ENCODE measurements around the gene KCNK13.
"Not testable (repeated sequence)": the region's sequence is repeated elsewhere in the genome, so short reads cannot be mapped to it uniquely, and the experiment has no call there.

Gene KCNK13

DNA sequence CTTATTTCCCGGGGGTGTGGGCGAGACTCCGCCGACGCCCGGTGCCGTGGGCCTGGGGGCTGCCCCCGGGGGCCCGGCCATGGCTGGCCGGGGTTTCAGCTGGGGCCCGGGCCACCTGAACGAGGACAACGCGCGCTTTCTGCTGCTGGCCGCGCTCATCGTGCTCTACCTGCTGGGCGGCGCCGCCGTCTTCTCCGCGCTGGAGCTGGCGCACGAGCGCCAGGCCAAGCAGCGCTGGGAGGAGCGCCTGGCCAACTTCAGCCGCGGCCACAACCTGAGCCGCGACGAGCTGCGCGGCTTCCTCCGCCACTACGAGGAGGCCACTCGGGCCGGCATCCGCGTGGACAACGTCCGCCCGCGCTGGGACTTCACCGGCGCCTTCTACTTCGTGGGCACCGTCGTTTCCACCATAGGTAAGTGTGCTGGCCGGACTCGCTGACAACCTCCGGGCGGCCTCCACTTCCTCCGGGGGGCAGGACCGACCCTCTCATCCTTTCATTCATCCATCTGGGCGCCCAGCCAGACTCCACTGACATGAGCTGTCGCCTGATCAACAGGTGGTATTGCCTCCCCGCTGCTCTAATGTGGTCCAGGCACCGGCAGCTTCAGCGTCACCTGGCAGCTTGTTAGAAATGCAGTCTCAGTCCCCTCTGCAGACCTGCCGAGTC lies 467 bp downstream of the KCNK13 start:
- peak in 1 of 2 donors; percentile 24 for DNase-seq

DNA sequence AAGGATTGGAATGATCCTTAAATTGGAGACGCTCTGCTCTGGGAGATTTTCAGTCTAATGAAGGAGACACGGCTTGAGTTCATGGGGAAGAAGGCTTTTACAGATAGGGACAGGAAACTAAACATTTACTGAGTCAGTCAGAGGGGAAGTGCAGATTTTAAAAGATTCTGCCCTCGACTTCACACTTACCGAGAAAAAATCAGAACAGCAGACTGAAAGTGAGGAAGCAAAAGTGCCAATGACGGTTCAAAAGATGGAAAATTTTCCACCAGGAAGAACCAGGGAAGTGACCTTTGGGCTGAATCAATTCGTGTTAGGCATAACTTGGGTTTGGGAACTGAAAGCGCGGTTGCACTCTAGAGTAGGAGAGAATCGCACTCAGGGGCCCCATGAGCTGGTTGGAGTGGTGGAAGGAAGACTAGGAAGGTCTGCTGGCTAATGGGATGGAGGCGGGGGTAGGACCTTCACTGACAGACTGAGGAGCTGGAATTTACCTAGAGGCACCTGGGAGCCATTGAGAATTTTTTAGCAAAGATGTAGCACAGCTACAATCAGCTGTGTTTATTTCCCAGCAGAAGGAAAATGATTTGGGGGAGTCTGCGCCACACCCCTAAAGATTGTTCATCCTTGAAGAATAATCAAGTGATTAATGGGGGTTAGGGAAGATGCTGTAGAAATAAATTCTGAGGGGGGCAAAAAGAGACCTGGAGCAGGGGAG lies 1.2 kb downstream of the KCNK13 start:
- no peak for DNase-seq

DNA sequence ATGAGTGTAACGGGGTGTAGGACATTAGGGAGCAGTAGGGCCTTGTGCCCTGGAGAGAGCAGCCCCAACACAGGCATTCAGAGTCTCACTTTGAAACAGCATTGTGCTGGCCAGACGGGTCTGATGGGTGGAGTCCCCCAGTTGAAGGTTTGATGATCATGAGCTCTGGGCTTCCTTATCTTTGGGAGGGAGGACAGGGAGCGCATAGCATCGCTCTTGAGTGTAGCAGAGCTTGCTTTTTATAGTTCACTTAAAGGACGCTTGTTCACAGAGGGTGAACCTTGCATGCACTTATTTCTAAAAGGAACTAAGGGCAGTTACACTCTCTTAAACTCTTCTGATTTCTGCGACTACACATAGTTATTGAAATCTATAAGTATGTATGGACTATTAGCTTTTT lies 10.6 kb downstream of the KCNK13 start:
- DNase-seq = no peak

DNA sequence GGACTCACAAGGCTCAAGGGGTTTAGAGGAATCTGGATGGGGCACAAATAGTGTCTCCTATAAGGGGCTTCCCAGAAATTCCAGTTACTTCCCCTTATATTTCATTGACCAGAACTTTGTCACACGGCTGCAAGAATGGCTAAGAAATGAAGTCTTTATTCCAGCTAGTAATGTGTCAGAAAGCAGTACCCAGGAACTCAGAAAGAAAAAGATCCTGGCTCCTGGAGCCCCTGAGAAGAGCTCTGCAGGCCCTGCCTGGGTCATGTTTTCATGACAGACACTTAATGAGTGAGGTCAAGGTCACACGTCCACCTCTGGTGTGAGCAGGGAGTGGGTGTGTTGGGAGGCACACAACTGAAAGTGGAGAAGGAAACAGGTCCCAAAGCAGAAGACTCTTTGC lies 17.8 kb downstream of the KCNK13 start:
- DNase-seq = no peak

DNA sequence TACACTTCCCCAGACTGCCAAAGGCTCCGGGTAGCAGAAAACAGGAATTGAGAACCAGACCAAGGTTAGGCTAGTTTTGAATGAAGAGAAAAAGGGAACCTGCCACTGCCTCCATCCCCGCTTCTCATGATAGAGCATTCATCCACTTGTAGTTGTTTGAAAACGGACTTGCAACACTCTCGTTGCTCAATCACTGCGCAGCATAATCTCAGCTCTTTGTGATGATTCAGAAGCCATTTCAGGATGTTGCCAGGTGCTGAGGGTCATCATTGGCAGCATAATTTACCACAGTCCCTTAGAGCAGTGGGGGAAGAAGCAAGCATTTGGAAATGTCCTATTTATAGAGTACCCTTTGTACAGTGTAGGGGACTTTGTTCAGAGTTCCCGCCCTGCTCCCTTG lies 25.6 kb downstream of the KCNK13 start:
- DNase-seq = no peak

DNA sequence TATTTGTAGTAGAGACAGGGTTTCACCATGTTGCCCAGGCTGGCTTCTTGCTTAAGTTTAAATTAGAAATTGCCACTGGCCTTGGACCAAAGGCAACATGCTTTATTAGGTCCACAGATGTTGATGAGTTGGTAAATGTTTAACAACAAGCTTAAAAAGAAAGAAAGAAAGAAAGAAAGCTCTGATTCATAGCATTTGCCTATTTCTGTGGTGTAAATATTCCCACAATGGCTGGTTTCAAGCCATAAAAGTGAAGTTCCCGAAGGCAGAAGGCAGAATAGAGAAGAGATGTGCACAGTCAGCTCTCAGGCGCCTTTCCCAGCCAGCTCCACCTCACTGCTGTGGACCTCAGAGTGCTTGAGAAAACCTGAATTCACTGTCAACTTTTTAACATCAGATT lies 26.4 kb downstream of the KCNK13 start:
- DNase-seq = no peak

DNA sequence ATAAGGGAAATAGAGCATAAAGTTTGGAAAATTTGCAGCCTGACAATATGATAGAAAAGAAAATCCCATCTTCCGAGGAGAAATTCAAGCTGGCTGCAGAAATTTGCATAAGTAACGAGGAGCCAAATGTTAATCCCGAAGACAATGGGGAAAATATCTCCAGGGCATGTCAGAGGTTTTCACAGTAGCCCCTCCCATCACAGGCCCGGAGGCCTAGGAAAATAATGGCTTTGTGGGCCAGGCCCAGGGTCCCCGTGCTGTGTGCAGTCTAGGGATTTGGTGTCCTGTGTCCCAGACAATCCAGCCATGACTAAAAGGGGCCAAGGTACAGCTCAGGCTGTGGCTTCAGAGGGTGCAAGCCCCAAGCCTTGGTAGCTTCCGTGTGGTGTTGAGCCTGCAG lies 27.7 kb downstream of the KCNK13 start:
- DNase-seq = not testable (repeated sequence)

DNA sequence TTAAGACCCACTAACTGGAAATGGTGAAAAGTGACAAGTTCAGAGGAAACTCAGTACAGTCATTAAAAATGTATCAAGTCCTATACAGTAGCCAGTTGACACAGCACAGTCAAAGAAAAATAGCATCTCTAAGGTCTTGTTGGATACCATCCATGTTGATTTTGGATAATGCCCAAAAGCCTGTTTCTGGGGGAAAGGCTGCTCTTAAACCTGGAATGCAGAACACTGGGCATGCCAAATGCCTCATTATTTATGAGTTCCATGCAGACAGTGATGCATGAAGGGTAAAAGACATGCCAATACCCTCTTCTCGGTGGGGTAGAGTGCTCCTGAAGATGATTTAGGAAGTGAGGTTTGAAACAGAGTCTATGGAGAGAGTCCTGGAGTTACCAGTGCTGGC lies 29.6 kb downstream of the KCNK13 start:
- no peak for DNase-seq

DNA sequence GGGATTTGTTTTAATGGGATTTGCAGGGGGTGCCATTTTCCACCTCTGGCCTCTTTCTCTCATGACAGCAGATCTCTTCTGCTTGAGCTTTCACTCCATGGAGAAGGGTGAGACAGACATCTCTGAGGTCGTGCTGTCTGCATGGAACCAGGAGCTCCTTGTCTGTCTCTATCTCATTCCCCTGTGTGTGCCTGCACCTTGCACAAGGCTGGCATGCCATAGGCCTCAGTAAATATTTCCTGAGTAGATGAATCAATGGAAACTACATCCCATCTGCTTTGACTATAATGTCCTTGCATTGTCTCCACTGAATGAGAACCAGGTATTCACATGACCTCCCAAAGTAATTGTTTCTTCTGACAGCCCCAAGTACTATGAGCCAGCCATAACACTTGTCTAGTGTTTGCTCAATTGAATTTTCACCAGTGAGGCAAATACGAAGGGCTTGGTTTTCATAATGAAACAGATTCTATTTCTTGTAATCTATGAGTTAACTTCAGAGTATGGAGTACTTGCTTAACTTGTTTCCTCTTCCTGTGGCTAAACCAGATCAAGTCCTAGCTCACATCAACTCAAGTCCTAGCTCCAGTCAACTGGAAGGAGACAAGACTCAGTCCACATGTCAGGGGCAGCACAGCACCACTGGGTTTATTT lies 32.3 kb downstream of the KCNK13 start:
- no peak for DNase-seq

DNA sequence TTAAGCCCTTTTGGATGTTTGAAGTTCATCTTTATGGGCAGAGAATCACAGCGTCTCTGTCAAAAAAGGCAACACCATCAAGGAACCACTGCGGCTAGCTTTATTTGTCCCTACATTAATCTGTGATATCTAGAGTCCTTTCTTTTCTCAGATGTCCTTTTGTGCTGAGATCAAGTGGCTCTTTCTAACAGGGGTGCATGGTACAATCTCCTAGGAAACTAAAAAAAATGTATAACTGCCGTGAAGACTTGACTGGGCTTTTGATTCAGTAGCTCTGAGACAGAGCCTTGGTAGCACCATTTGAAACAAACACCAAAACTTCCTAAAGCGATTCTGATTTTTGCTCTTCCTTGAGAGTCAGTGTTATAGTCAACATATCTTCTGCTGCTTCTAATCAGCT lies 33.3 kb downstream of the KCNK13 start:
- DNase-seq = no peak

DNA sequence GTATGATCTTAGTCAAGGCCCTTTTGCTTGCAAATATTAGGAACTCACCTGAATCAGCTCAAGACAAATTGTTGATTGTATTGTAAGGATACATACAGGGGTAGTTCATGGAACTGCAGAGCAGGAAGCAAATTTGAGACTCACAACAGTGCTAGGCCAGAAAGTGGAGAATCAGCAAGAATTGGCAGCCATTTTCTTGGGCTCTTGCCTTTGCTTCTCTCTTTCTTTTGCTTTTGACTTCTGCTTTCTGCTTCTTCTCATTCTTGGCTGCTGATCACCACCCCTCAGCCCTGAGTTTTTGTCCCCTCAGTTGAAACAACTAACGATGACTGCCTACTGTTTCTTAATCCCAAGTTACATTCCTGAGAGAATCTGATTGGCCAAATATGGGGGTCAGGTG lies 34.8 kb downstream of the KCNK13 start:
- no peak for DNase-seq

DNA sequence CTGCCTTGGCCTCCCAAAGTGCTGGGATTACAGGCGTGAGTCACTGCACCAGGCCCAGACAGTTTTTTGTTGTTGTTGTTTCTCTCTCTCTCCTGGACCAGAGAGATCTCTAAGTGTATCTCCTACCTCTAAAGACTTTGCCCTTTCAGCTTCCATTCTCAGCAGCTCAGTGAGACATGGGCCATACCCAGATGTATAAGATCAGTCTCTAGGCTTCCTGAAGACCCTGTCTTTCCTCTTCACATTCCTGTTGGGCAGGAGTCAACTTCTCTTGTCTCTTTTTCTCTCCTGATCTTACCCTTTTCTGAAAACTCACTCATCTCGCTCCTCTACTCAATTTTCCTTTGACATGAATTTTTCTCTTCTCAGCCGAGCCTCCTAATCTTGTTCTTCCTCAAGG lies 42.0 kb downstream of the KCNK13 start:
- DNase-seq = no peak

DNA sequence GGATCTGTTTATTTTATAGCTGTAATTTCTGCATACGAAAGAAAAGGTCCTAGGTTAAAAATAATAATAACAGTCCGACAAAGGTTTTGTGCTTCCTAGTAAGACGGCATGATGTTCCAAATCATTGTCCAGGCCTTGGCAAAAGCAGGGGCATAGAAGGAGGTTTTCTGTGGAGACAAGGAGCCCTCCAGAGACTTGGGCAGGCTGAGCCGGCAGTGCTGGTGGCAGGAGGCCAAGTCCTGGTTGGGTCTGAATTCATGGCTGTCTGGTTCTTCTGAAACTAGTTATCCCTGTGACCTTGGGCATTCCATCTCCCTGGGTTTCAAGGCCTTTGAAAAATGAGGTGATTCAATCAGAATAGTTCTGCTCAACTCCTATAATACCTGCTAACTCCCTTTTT lies 44.0 kb downstream of the KCNK13 start:
- no peak for DNase-seq

DNA sequence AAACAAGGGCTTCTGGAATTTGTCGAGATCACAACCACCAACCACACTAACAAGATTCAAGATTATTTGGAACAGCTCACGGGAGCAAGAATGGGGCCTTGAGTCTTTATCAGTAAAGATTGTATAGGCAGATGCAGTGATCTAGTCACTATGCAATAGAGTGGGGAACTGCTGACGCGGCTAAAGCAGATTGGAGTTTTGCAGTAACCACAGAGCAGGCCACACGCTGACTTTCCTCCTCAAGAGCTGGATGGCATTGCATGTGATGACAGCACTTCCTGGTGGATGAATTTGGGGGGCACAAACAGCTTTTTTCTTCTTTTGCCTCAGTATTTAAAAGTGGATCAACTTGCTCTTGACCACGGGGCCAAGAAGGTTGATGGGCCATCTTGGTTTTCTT lies 46.0 kb downstream of the KCNK13 start:
- DNase-seq = no peak

DNA sequence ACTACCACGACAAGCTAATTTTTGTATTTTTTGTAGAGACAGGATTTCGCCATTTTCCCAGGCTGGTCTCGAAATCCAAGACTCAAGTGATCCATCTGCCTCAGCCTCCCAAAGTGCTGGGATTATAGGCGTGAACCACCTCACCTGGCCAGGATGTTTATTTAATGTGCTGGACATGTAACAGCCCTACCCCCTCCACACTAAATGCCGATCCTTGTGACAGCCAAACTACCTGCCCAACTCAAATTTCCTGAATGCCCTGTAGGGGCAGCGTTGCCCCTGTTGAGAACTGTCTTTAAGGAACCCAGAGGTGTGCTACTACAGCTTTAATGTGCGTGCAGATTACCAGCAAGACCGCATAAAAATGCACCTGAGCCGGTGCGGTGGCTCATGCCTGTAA lies 48.1 kb downstream of the KCNK13 start:
- no peak for DNase-seq

DNA sequence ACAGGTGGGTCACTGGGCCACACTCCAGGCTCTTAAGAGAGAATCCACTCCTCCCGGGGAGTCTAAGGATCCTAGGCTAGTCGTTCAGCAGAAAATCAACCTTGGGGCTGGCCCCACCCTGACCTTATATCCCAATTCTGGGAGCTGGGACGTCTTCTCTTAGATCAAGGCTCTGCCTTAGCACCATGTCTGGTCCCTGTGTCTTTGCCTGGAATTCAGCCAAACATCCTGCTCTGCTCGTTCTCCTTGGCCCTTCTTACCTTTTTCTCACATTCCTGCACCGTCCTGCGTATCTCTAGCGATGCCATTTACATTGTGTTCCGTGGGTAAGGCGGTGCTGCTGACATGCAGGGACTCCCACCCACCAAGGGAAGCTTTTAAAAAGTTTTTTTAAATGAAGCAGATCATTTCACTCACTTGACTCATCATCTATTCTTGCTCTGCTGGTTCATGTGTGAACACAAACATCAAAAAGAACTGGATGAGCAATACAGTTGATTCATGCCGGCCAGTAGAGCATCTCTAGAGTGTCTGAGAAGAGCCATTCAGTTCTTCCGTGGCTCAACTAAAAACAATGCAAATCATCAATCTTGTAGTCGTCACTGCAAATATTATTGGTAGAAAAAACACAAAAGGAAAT lies 50.2 kb downstream of the KCNK13 start:
- DNase-seq = no peak

DNA sequence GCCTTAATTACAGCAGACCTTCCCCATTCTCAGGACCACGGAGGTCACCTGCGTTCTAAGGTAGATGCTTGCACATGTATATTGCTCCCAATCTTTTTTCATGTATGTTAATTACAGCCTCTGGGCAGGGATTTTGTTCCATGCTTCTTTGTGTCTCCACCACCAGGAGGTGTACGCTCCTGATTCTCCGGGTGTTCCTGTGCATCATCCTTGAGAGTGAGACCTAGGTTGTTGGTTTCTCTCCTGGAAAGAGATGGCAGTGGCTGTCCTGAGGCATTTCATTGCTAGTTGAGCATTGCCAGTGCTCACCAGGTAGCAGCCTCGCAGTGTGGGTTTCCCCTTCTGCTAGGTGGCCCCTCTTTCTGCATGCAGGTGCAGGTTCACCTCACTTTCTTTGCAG lies 52.8 kb downstream of the KCNK13 start:
- DNase-seq = no peak

DNA sequence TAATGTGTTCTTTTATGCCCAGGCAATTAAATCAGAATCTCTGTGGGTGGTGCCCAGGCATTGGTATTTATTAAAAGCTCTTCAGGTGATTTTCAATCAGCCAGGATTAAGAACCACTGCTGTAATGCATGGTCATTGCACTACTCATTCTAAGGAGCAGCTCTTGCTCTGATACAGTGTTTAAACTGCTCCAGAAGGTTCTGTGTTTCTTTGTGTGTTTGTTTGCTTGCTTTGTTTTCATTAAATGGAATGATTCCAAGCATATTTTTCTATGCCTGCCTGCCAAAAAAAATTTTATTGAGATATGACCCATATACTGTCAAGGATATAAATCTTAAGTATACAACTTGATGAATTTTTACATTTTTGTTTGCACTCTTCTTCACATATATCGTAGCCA lies 54.0 kb downstream of the KCNK13 start:
- no peak for DNase-seq

DNA sequence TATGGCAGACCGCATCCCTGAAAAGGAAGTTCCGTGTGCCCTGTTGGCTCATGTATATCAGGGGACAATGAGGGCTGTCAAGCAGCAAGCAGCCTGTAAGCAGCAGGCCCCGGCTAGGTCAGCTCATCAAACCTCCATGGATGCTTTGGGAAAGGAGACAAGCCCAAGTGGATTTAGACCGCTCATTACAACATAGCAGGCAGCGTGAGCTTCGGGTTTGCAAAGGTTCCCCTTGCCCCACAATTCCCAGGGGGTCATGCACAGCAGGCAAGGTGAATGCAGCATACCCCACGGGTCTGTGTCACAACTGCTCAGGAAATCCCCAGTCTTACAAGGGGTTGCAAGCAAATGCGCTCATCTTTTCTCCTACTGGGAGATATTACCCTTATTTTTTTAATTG lies 54.6 kb downstream of the KCNK13 start:
- DNase-seq = no peak

DNA sequence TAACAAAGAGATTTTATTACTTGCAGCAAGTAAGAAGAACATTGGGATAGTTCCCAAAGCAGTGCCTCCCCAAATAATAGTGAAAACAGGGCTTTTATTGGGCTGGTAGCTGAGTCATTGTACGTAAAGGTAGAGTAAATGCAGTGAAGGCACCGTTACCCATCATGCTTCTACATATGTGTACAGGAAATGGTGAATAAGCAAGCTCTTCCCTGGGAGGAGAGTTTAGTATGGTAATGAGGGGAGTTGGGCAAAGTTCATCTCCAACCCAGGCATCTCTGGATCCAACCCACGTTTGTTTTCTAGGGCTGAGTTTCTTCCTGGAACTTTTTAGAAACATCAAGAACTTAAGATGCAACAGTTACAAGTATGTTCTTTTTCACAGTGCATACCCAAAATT lies 56.2 kb downstream of the KCNK13 start:
- DNase-seq = no peak

DNA sequence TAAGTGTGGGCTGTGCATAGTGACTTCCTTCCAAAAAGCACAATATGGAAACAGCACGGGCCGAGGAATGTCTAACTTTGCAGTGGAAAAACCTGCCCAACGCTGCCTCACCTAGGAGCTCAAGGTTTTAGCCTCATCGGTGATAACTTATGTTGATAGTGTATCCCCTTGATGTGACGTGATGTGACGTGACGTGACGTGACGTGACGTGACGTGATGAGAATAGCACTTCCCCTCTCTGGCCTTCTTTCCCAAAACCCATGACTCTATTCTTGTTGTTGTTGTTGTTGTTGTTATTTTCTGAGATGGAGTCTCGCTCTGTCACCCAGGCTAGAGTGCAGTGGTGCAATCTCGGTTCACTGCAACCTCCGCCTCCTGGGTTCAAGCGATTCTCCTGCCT lies 64.5 kb downstream of the KCNK13 start:
- DNase-seq = no peak

DNA sequence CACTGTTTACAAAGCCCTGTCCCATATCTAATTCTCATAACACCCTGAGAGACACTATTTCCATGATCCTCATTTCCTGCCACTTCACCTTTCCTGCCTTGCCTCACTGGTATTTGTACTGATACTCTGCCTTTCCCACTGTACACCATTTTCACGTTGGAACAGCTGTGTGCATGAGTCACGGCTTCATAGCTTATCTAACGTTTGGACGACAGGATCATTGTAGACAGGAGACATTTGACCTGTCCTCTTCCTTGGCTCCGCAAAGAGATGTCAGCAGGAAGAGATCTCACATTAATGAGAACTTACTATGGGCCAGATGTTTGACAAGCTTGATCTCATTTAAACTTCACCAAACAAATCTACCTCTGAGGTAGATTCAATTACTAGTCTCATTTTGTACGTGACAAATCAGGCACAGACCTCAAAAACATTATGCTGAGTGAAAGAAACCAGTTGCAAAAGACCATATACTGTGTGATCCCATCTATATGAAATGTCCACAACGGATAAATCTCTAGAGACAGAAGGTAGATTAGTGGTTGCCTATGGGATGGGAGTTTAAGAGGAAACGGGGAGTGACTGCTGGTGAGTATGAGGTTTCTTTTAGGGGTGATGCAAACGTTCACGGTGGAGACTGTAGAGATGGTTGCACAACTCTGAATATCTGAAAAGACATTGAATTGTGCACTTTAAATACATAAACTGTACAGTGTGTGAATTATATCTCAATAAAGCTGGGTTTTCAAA lies 71.2 kb downstream of the KCNK13 start:
- DNase-seq = no peak

DNA sequence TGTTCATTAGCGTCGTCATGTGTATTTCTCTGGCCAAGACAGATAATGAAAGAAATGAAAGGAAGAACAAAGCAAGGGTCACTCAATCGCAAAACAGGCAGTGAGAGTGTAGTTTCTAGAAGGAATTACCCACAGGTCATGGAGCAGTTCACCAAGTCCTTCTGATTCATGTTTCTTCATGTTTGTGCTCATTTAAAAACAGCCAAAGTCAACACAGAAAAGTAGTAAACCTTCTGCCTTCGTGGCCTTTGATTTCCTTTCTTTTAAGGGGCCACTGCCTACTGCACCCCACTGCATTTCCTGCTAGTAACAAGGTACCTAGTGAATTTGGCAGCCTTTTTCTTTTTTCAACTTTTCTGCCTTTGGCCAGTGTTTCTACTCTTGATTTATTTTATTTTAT lies 75.1 kb downstream of the KCNK13 start:
- no peak for DNase-seq
